GM13976 (cell line): Measurements from ENCODE around the gene MORN1.

Experiments used
- DNase-seq: peaks from one replicate; pipeline ENCODE4 v3.0.0; 2012; ENCODE audit warnings: low spot score
- CTCF ChIP-seq: IDR thresholded peaks from 2 replicates; pipeline ENCODE4 v1.5.1; 2012; ENCODE audit warnings: borderline replicate concordance, mild to moderate bottlenecking; ENCODE audit not compliant: insufficient read depth; ENCODE audit errors: extremely low read depth, missing control alignments, control extremely low read depth
- in situ Hi-C: fragments of 300-500 bp; cut with MboI; formaldehyde crosslinking; loops from one replicate; pipeline ENCODE4 v1.12.0; 2022; ENCODE audit warnings: low sequenced_read_pairs, mixed read lengths, inconsistent platforms; ENCODE audit not compliant: unreplicated experiment

MORN1 gene

GRCh38 chr1:2276803-2277580 is 114.4 kb downstream of the MORN1 start:
- in situ Hi-C loops = no loop called here
- TF ChIP-seq CTCF = no peak
- no peak for DNase-seq

DNA sequence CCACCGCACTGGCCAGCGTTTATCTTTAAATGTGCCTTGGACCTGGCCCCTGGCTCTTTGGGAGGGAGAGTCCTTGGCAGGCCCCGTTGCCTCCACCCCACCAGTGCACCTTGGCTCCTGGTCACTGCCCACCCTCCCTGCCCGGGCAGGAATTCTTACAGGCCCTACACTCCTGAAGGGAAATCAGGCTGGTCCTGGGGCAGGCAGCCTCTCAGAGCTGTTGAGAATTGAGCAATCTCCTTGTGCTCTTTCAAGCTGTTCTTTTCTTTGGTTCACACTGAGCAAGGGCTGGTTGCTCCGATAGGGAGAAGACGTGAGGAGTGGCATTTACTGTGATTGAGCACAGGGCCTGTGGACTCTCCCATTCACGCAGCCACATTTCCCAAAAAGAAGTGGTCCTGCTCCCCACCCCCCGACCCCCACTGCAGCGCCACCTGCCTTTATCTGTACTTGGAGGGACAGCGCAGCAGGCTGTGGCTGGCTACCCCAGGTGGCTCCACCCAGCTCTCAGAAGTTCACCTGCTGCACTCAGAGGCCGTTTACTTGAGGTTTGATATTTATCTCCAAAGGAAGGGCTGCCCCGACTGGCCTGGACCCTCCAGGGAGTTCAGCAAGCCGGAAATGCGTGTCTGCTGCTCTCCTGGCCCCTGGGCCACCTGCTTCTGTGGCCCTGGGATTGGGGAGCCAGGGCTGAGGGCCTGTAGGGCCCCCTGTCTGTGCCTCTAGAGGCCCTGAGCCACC is 115.4 kb downstream of the MORN1 start:
- no peak for TF ChIP-seq CTCF
- DNase-seq = no peak
- in situ Hi-C loops = no loop called here

GRCh38 chr1:2274929-2275475 is 116.4 kb downstream of the MORN1 start:
- TF ChIP-seq CTCF = no peak
- in situ Hi-C loops = no loop called here
- DNase-seq = peak; percentile 69

DNA sequence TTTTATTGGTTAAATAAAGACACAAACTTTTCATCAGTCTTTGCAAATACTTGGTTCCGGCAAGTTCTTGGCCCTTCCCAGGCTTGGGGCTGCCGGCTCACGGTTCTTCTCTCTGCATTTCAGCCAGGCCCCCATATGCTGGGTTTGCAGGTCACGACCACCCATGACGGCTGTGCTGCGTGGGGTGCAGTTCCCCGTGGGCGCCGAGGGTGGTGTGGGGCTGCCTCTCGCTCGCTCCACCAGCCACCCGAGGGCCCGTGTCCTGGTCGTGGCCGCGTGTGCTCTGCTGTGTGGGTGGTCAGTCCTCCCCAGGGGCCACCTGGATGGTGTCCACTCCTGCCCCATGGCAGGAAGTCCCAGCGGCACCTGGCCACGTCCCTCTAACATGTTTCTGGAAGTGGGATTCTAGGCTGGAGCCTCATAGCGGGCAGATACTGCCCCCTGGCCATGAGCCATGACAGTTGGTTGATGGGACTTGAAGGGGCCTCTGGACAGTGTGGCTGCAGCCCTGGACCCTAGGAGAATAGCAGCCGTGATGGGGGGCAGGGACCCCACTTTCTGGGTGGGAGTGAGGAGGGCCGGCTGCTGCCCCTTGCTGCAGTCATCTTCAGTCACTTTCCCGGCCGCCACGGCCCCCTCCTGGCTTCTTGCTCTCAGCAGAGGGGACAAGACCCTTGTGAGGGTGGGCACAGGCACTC is 117.0 kb downstream of the MORN1 start:
- in situ Hi-C loops = no loop called here
- DNase-seq = no peak
- TF ChIP-seq CTCF = no peak

DNA sequence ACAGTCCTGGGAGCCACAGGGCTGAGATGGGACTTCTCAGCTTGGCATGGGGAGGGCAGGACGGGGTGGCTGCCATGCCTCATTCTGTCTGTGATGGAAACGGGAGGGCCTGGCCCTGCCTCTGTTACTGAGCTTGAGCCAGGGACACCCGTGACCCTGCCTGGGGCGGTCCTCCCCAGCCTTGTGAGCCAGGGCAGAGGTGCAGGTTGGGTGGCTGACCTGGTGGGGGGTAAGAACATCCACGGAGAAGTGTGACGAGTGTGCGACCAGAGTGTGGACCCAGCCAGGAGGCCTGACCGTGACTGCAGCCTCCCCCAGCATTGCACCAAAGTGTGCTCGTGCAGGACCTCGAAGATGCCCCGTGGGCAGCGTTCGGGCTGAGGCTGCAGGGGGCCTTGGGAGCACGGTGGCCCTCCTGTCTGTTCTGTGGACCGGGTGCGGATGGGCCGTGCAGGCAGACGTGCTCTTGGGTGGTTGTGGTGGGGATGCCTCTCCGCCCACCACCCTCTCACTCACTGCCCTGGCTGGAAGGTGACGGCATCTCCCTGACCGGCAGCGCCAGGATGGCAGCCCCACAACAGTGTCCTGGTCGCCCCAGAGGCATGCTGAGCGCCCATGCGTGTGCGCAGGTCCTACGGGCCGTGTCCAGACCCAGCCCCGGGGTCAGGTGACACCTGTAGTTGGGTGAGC is 117.8 kb downstream of the MORN1 start:
- in situ Hi-C loops = no loop called here
- no peak for TF ChIP-seq CTCF
- DNase-seq = no peak
